HG03575 (cell line): Measurements from ENCODE around the gene GLS.

Experiments used
- ATAC-seq: cut with Tn5 transposase; IDR thresholded peaks from one replicate; pipeline ENCODE4 v1.9.1; 2021; ENCODE audit not compliant: unreplicated experiment, insufficient number of reproducible peaks, low FRiP score; ENCODE audit errors: extremely low read depth

GLS gene

GRCh38 chr2:190912726-190913125 is 32.1 kb downstream of the GLS start:
- no peak for ATAC-seq

- ATAC-seq: no peak
These were observed 33.1 kb downstream of the GLS start for GRCh38 chr2:190913725-190914124.

GRCh38 chr2:190916829-190917228 is 36.2 kb downstream of the GLS start:
- ATAC-seq: no peak

GRCh38 chr2:190920085-190920484 is 39.5 kb downstream of the GLS start:
- ATAC-seq: no peak

GRCh38 chr2:190922376-190922775 is 41.8 kb downstream of the GLS start:
- ATAC-seq: no peak

GRCh38 chr2:190927301-190927700 is 46.7 kb downstream of the GLS start:
- ATAC-seq: no peak

- ATAC-seq: no peak
These were observed 49.3 kb downstream of the GLS start for GRCh38 chr2:190929919-190930318.

- ATAC-seq: no peak
These were observed 49.8 kb downstream of the GLS start for GRCh38 chr2:190930411-190930810.

- ATAC-seq: no peak
These were observed 51.9 kb downstream of the GLS start for GRCh38 chr2:190932514-190932913.

GRCh38 chr2:190933361-190933760 is 52.7 kb downstream of the GLS start:
- ATAC-seq: no peak

- no peak for ATAC-seq
These were observed 54.4 kb downstream of the GLS start for GRCh38 chr2:190935054-190935453.

- ATAC-seq: no peak
These were observed 58.2 kb downstream of the GLS start for GRCh38 chr2:190938771-190939335.

GRCh38 chr2:190940454-190940853 is 59.8 kb downstream of the GLS start:
- ATAC-seq: no peak

- ATAC-seq: no peak
These were observed 61.0 kb downstream of the GLS start for GRCh38 chr2:190941571-190941970.

- ATAC-seq: no peak
These were observed 62.1 kb downstream of the GLS start for GRCh38 chr2:190942697-190943096.

GRCh38 chr2:190943706-190944105 is 63.1 kb downstream of the GLS start:
- ATAC-seq: no peak

- no peak for ATAC-seq
These were observed 66.5 kb downstream of the GLS start for GRCh38 chr2:190947141-190947540.

GRCh38 chr2:190947711-190948251 is 67.2 kb downstream of the GLS start:
- peak; percentile 58 for ATAC-seq

- ATAC-seq: no peak
These were observed 68.0 kb downstream of the GLS start for GRCh38 chr2:190948671-190949070.

- no peak for ATAC-seq
These were observed 70.0 kb downstream of the GLS start for GRCh38 chr2:190950566-190950991.

GRCh38 chr2:190953257-190953656 is 72.6 kb downstream of the GLS start:
- ATAC-seq: no peak
